Stimulated activated naive CD4-positive, alpha-beta T cell treated with Interleukin-2 at 50 U/mL for 16 hours (primary cell): Measurements from ENCODE around the gene UBE2H.
"Not testable (repeated sequence)": the region's sequence is repeated elsewhere in the genome, so short reads cannot be mapped to it uniquely, and the experiment has no call there.

Experiments
- DNase-seq: peaks from one replicate; lab custom pipeline; 2025; lab: John Stamatoyannopoulos, UW

Gene UBE2H

GRCh38 chr7:129872054-129872453 lies 80.7 kb downstream of the UBE2H start:
- no peak for DNase-seq

- no peak for DNase-seq
Measured at GRCh38 chr7:129870668-129871067, 82.1 kb downstream of the UBE2H start.

- no peak for DNase-seq
Measured at GRCh38 chr7:129866251-129866650, 86.5 kb downstream of the UBE2H start.

GRCh38 chr7:129865925-129866201 lies 86.9 kb downstream of the UBE2H start:
- no peak for DNase-seq

GRCh38 chr7:129865093-129865924 lies 87.5 kb downstream of the UBE2H start:
- DNase-seq = no peak

- DNase-seq = not testable (repeated sequence)
Measured at GRCh38 chr7:129864676-129865075, 88.1 kb downstream of the UBE2H start.

GRCh38 chr7:129864042-129864441 lies 88.7 kb downstream of the UBE2H start:
- DNase-seq = no peak

GRCh38 chr7:129862682-129863081 lies 90.1 kb downstream of the UBE2H start:
- no peak for DNase-seq

- not testable (repeated sequence) for DNase-seq
Measured at GRCh38 chr7:129860784-129861183, 92.0 kb downstream of the UBE2H start.

GRCh38 chr7:129859183-129859582 lies 93.6 kb downstream of the UBE2H start:
- DNase-seq = no peak

- DNase-seq = no peak
Measured at GRCh38 chr7:129858490-129858889, 94.3 kb downstream of the UBE2H start.

- no peak for DNase-seq
Measured at GRCh38 chr7:129857313-129857712, 95.4 kb downstream of the UBE2H start.

- DNase-seq = no peak
Measured at GRCh38 chr7:129855935-129856717, 96.6 kb downstream of the UBE2H start.

GRCh38 chr7:129855234-129855673 lies 97.5 kb downstream of the UBE2H start:
- no peak for DNase-seq

- no peak for DNase-seq
Measured at GRCh38 chr7:129854401-129854800, 98.4 kb downstream of the UBE2H start.

GRCh38 chr7:129853661-129854268 lies 99.0 kb downstream of the UBE2H start:
- DNase-seq = no peak

- DNase-seq = no peak
Measured at GRCh38 chr7:129851809-129852208, 101.0 kb downstream of the UBE2H start.

- no peak for DNase-seq
Measured at GRCh38 chr7:129851174-129851573, 101.6 kb downstream of the UBE2H start.

GRCh38 chr7:129848436-129848835 lies 104.3 kb downstream of the UBE2H start:
- no peak for DNase-seq

- DNase-seq = no peak
Measured at GRCh38 chr7:129845972-129846327, 106.8 kb downstream of the UBE2H start.

- DNase-seq = no peak
Measured at GRCh38 chr7:129845178-129845971, 107.4 kb downstream of the UBE2H start.
